Measurements from ENCODE around the gene MEIS2.

DNA sequence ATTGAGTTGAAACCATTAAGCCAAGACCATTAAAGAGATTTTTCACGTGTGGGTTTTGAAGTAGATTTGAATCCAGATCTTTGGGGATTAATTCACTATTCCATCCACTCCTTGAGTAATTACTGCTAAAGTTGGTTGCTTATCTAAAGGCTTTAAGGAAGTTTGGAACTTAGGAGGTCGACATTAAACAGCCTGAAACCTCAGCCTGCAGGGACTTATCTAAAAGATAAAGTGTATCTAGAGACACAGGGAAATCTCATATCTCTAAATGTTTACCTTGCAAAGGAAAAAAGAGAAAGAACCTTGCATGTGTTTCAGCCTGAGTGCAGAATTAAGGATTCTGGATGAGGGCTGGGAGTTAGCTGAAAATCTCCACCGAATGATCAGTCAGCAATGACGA lies 158.6 kb downstream of the MEIS2 start:
- TF ChIP-seq ZNF839 (CRISPR knock-in tag; IDR thresholded peaks at IDR 0.05; ENCODE audit: borderline replicate concordance), result no peak
- no peak for TF ChIP-seq ETV6 (CRISPR knock-in tag; conservative IDR thresholded peaks at IDR 0.05)
- no peak for TF ChIP-seq HNF4G (IDR thresholded peaks at IDR 0.05; ENCODE audit: borderline replicate concordance, low read depth, low read length)
- TF ChIP-seq HNF4G (CRISPR knock-in tag; IDR thresholded peaks at IDR 0.05; ENCODE audit: borderline replicate concordance, low read depth), result no peak
- no peak for TF ChIP-seq IRF2 (CRISPR knock-in tag; IDR thresholded peaks at IDR 0.05)
- TF ChIP-seq ZFP37 (CRISPR knock-in tag; IDR thresholded peaks at IDR 0.05; ENCODE audit: borderline replicate concordance), result no peak
- TF ChIP-seq ASH2L (IDR thresholded peaks at IDR 0.05; ENCODE audit: insufficient read length, low read depth, low read length), result no peak
- no peak for TF ChIP-seq ZNF747 (CRISPR knock-in tag; IDR thresholded peaks at IDR 0.05; ENCODE audit: borderline replicate concordance)
- TF ChIP-seq, protein P1, sequence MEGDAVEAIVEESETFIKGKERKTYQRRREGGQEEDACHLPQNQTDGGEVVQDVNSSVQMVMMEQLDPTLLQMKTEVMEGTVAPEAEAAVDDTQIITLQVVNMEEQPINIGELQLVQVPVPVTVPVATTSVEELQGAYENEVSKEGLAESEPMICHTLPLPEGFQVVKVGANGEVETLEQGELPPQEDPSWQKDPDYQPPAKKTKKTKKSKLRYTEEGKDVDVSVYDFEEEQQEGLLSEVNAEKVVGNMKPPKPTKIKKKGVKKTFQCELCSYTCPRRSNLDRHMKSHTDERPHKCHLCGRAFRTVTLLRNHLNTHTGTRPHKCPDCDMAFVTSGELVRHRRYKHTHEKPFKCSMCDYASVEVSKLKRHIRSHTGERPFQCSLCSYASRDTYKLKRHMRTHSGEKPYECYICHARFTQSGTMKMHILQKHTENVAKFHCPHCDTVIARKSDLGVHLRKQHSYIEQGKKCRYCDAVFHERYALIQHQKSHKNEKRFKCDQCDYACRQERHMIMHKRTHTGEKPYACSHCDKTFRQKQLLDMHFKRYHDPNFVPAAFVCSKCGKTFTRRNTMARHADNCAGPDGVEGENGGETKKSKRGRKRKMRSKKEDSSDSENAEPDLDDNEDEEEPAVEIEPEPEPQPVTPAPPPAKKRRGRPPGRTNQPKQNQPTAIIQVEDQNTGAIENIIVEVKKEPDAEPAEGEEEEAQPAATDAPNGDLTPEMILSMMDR (CRISPR knock-in tag; IDR thresholded peaks at IDR 0.05), result no peak

Measured in HepG2 (cell line).